Lower lobe of right lung (tissue), 2 donors: Measurements from ENCODE around the gene ERMAP. TPM values are rescaled to one million over a fixed set of nuclear protein-coding genes. Genes with fewer than 3 reads are reported as not detected.
A peak's percentile ranks its signal among the peaks of the same experiment; 100 is the strongest.

Experiments used
- ATAC-seq, 2 donors: fragments of 200-7000 bp; cut with Tn5 transposase; one replicate each; pipeline ENCODE4 v1.9.1; 2020 to 2022; ENCODE audit warnings: mild to moderate bottlenecking in 2 of 2, moderate library complexity in 2 of 2
- DNase-seq: peaks from one replicate; pipeline ENCODE4 v3.0.0-alpha.2; 2020
- H3K27ac ChIP-seq: fragments of 200-600 bp; one replicate; pipeline ENCODE4 v1.8.0; 2022
- H3K27me3 ChIP-seq: fragments of 200-600 bp; one replicate; pipeline ENCODE4 v1.8.0; 2022; ENCODE audit warnings: low read depth
- H3K36me3 ChIP-seq: fragments of 200-600 bp; one replicate; pipeline ENCODE4 v1.8.0; 2022; ENCODE audit warnings: mild to moderate bottlenecking
- H3K4me1 ChIP-seq: fragments of 200-600 bp; one replicate; pipeline ENCODE4 v1.8.0; 2022
- H3K4me3 ChIP-seq: fragments of 200-600 bp; one replicate; pipeline ENCODE4 v1.8.0; 2022; ENCODE audit warnings: mild to moderate bottlenecking
- H3K9me3 ChIP-seq: fragments of 200-600 bp; one replicate; pipeline ENCODE4 v1.8.0; 2022
- CTCF ChIP-seq: fragments of 200-600 bp; IDR thresholded peaks from one replicate; pipeline ENCODE4 v1.8.0; 2022; ENCODE audit warnings: antibody characterized with exemption, mild to moderate bottlenecking
- intact Hi-C: fragments of 100-400 bp; cut with DNase I; formaldehyde crosslinking; loops from one replicate; pipeline ENCODE4 v1.11.0; 2022
- total RNA-seq: library from RNA; stranded (reverse); fragmentation: NEBNext Ultra II Directional; extraction: Animal tissue kit (Norgen Biotek cat#: 25700); gene quantifications from one replicate; pipeline ENCODE4 v1.2.1, GENCODE V29; 2021
- donor health status: DM: no; HTN: yes; CAD: no; lungs with severe emphysema.

The ERMAP gene
- total RNA-seq, 1 donor from 2014 or later = 15.2 TPM

GRCh38 chr1:42783092-42783491 lies 33.8 kb upstream of the ERMAP start:
- DNase-seq = no peak
- TF ChIP-seq CTCF = no peak
- Histone ChIP-seq H3K9me3 (no peaks in the 10 kb centered on the region), H3K27ac (no peak overlapping the region), H3K4me1 (peaks cover 10% of the 10 kb centered on the region), H3K36me3 (peaks cover 33% of the 10 kb centered on the region), H3K27me3 (peaks cover 5% of the 10 kb centered on the region), H3K4me3 (no peak overlapping the region)
- no peak for ATAC-seq
- intact Hi-C loops = no loop called here

- H3K4me3 ChIP-seq = peak overlapping the region; percentile 50
- no peaks in the 10 kb centered on the region for H3K9me3 ChIP-seq
- intact Hi-C loops = no loop called here
- no peak for DNase-seq
- peaks cover 20% of the 10 kb centered on the region for H3K36me3 ChIP-seq
- no peak overlapping the region for H3K27ac ChIP-seq
- H3K4me1 ChIP-seq = peaks cover 10% of the 10 kb centered on the region
- no peak for TF ChIP-seq CTCF
- peaks cover 5% of the 10 kb centered on the region for H3K27me3 ChIP-seq
- peak; percentile 16 to 17 for ATAC-seq
Measured at GRCh38 chr1:42784547-42784945, 32.4 kb upstream of the ERMAP start.

- DNase-seq = peak; percentile 51
- Histone ChIP-seq H3K9me3 (no peaks in the 10 kb centered on the region), H3K4me1 (peaks cover 10% of the 10 kb centered on the region), H3K27ac (no peak within 1 kb of the TSS), H3K27me3 (peaks cover 5% of the 10 kb centered on the region), H3K4me3 (peak within 1 kb of the TSS; percentile 50), H3K36me3 (peaks cover 14% of the 10 kb centered on the region)
- peak; percentile 47 for ATAC-seq
- intact Hi-C loops = no loop called here
- no peak for TF ChIP-seq CTCF
Measured at GRCh38 chr1:42784946-42785693, 31.8 kb upstream of the ERMAP start, which contains the start of gene TMEM269. Gene TMEM269 (plus strand): TSS chr1:42784991. CDS start chr1:42789894, 4,903 bp downstream.

GRCh38 chr1:42786097-42786496 lies 30.8 kb upstream of the ERMAP start:
- intact Hi-C loops = no loop called here
- no peak for TF ChIP-seq CTCF
- Histone ChIP-seq H3K27ac (no peak overlapping the region), H3K4me3 (no peak overlapping the region), H3K4me1 (peaks cover 10% of the 10 kb centered on the region), H3K9me3 (no peaks in the 10 kb centered on the region), H3K36me3 (peaks cover 8% of the 10 kb centered on the region), H3K27me3 (peaks cover 5% of the 10 kb centered on the region)
- DNase-seq (no peak), ATAC-seq (no peak)

- peaks cover 5% of the 10 kb centered on the region for H3K27me3 ChIP-seq
- no peaks in the 10 kb centered on the region for H3K36me3 ChIP-seq
- H3K9me3 ChIP-seq = no peaks in the 10 kb centered on the region
- peaks cover 10% of the 10 kb centered on the region for H3K4me1 ChIP-seq
- no peak for DNase-seq
- no peak overlapping the region for H3K27ac ChIP-seq
- no peak overlapping the region for H3K4me3 ChIP-seq
- intact Hi-C loops = no loop called here
- no peak for ATAC-seq
- no peak for TF ChIP-seq CTCF
Measured at GRCh38 chr1:42788021-42788420, 28.9 kb upstream of the ERMAP start.
